ENCODE data around the gene CGB7.

The CGB7 gene

DNA sequence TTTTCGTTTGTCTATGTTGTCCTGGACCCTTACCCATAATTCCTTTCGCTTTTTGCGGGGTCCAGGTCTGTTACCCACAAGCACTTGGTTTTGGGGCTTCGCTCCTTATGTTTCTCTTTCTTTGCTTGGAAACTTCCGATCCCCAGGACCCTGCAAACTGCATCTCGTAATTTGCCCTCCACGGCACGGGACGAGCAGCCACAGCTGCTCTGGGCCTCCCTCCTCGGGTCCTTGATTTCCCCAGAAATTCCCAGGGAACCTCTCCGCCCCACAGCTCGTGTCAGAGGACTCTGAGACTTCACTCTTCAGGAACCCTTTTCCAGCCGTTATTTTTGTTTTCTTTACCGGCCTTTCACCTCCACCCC is 28.3 kb upstream of the CGB7 start:
- no peak for TF ChIP-seq GATA3 (IDR thresholded peaks at IDR 0.05; ENCODE audit: low read depth, low read length)
- TF ChIP-seq GATA2 (IDR thresholded peaks at IDR 0.05; ENCODE audit: low read depth, low read length) = no peak

DNA sequence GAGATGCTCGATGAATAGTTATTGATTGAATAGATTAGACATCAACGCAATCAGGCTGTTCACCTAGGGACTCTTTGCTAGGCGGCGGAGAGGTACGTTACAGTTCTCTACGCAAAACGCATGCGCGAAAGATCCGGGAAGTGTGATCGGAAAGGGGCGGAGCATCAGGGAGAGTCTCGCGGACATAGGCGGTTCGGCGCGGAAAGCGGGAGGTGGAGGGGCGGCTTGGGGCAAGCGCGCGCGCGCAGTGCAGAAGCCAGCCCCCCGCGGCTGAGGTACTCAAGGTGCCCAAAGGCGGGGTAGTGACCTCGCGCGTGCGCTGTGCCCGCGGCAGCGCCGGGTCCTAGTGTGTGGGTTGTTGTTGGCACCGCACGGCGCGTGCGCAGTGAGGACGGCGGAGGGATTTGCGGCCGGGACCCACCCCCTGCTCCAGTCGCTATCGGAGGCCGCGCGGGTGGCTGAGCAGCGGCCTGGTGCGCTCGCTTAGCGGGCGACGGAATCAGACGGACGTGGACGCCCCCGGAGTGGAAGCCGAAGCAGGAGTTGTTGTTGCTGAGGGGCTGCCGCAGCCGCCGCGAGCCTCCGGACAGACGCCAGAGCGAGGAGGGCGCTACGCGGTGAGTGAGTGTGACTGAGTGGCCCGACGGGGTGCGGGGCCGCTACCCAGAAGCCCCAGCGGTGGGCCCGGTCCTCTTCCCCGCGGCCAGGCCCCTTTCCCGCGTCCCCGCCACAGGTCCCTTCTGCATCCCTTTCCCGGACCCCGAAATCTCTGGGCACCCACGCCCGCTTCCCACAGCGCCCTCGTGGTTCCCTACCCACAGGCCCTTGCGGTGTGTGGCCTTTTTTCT is 27.7 kb upstream of the CGB7 start, which contains the start of gene SNRNP70:
Gene SNRNP70, plus strand, starts transcription at position 432 of the 848 bp plus-strand sequence. CDS start 964 bp downstream, outside the sequence.
- TF ChIP-seq GATA3 (IDR thresholded peaks at IDR 0.05; ENCODE audit: low read depth, low read length) = no peak
- TF ChIP-seq GATA2 (IDR thresholded peaks at IDR 0.05; ENCODE audit: low read depth, low read length) = no peak; the same call in 1 of the 2 replicates

DNA sequence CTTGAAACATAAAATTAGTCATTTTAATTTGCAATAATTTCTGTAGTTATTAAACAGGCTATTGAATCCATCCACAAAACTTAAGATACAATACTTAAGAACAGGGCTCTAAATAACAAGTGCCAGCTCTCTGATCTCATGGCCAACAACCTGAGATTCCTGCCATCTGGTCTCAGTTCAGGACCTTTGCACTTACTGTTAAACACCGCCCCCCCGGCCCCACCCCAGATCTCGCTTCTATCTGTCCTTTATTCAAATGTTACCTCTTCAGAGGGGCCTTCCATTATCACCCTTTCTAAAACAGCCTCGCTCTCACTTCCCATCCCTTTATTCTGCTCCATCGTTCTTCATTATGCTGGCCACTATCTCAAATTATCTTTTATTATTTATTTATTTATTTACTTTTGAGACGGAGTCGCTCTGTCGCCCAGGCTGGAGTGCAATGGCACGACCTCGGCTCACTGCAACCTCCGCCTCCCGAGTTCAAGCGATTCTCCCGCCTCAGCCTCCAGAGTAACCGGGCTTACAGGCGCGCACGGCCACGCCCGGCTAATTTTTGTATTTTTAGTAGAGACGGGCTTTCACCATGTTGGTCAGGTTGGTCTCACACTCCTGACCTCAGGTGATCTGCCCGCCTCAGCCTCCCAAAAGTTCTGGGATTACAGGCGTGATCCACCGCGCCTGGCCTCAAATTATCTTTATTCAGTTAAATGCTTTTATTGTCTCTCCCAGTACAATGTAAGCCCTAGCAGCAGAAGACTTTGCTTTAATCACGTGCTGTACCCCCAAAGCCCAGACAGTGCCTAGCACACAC is 26.9 kb upstream of the CGB7 start:
- TF ChIP-seq GATA2 (IDR thresholded peaks at IDR 0.05; ENCODE audit: low read depth, low read length) = peak; percentile 50; the same call in 1 of the 2 replicates
- TF ChIP-seq GATA3 (IDR thresholded peaks at IDR 0.05; ENCODE audit: low read depth, low read length) = no peak

DNA sequence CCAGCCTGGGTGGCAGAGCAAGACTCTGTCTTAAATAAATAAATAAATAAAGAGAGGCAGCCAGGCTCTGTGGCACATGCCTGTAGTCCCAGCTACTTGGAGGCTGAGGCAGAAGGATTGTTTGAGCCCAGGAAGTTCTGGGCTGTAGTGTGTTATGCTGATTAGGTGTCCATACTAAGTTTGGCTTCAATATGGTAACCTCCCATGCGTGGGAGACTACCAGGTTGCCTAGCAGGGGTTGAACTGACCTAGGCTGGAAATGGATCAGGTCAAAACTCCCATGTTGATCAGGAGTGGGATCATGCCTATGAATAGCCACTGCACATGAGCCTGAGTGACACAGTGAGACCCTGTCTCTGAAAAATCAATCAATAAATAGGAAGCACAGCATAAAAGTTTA is 23.7 kb upstream of the CGB7 start:
- TF ChIP-seq GATA3 (IDR thresholded peaks at IDR 0.05; ENCODE audit: low read depth, low read length) (no peak), GATA2 (IDR thresholded peaks at IDR 0.05; ENCODE audit: low read depth, low read length) (no peak)

DNA sequence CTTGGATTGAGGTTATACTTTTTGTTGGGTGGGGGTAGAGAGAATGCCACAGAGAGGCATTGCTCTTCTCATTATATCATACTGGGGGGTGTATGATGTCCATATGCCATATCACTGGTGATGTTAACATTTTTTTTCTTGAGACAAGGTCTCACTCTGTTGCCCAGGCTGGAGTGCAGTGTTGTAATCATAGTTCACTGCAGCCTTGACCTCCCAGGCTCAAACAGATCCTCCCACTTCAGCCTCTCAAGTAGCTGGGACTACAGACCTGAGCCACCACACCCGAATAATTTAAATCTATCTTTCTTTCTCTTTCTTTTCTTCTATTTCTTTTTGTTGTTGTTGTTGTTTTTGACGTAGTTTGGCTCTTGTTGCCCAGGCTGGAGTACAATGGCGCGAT is 22.8 kb upstream of the CGB7 start:
- TF ChIP-seq GATA3 (IDR thresholded peaks at IDR 0.05; ENCODE audit: low read depth, low read length) = no peak
- no peak for TF ChIP-seq GATA2 (IDR thresholded peaks at IDR 0.05; ENCODE audit: low read depth, low read length)

DNA sequence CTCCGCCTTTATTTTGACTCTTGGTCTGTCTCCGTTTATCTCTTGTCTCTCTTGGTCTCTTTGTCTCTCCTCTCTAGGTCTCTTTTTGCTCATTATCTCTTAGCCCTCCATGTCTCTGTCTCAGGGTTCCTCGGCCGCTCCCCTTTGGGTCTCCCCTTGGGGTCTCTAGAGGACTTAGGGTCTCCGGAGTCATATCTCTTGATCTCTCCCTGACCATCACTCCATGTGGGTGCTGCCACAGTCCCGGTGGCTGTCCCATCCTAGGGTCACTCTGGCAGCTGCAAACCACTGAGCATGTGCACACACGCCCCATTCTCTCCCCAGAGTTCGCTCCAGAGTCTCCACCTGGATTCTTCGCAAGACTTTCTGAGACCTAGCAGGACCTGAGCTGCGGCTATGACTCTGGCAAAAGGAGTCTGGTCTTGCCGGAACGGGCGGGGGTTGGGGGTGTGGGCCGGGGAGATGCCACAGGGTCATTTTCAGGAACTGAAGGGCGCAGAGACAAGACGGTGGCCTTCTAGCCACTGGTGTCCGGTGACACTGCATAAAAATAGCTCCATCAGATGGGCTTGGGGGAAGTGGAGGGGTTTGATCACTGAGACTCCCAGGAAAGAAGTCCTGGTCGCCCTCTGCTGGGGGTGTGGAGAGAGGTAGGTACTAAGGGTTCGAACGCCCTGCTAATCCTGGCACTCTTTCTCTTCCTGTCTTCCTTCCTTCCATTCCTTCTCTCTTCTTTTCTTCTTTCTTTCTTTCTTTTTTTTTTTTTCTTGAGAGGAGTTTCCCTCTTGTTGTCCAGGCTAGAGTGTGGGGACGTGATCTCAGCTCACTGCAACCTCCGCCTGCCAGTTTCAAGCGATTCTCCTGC is 16.2 kb upstream of the CGB7 start:
- TF ChIP-seq GATA3 (IDR thresholded peaks at IDR 0.05; ENCODE audit: low read depth, low read length) (no peak), GATA2 (IDR thresholded peaks at IDR 0.05; ENCODE audit: low read depth, low read length) (no peak)

DNA sequence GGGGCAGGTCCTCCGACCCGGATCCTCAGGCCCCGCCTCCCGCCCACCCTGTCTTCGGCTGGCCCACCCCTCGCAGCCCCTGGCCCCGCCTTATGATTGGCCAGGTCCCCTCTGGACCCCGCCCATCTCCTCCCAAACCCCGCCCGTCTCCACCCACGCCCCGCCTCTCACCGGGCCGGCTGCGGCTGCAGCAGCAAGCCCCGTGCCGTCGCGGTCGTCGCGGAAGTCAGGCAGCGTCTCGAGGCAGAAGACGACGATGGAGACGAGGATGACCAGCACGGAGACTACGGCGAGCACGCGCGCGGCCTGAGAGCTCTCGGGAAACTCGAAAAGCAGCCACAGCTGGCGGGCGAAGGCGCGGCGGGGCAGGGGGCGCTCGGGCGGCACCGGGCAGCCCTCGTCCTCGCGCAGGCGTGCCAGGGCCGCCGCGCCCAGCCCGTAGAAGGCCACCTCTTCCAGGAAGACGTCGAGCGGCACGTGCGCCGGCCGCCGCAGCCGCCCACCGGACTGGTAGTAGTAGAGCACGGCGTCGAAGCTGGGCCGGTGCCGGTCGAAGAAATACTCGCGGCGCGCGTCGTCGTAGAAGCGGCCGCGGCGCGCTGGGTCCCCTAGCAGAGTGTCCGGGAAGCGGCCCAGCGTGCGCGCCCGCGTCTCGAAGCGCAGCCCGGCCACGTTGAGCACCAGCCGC is 14.5 kb upstream of the CGB7 start:
- no peak for TF ChIP-seq GATA3 (IDR thresholded peaks at IDR 0.05; ENCODE audit: low read depth, low read length)
- no peak for TF ChIP-seq GATA2 (IDR thresholded peaks at IDR 0.05; ENCODE audit: low read depth, low read length)

DNA sequence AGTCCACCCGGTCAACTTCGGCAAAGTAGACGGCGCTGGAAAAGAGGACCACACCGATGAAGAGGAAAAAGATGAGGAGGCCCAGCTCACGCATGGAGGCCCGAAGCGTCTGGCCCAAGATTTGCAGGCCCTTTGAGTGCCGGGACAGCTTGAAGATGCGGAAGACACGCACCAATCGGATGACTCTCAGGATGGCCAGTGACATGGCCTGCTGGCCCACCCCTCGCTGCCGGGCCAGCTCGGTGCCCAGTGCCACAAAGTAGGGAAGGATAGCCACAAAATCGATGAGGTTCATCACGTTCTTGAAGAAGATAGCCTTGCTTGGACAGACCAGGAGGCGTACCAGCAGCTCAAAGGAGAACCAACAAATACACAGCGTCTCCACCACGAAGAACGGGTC is 12.9 kb upstream of the CGB7 start:
- TF ChIP-seq GATA2 (IDR thresholded peaks at IDR 0.05; ENCODE audit: low read depth, low read length) (no peak), GATA3 (IDR thresholded peaks at IDR 0.05; ENCODE audit: low read depth, low read length) (no peak)

DNA sequence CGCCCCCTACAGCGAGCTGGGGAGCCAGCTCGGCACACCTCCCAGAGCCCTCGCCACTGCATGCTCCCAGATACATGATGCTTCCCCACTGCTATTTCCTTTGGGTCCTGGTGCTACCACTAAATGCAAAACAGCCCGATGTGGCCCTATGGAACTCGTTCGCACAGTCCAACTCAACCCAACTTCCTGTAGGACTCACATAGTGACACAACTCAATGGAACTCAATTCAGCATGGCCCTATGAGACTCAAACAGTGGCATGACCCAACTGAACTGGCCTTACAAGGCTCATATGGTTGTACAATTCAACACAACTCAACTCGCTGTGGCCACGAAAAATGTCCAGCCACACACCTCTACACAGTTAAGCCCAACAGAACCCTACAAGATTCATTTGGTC is 11.5 kb upstream of the CGB7 start:
- TF ChIP-seq GATA2 (IDR thresholded peaks at IDR 0.05; ENCODE audit: low read depth, low read length) (no peak), GATA3 (IDR thresholded peaks at IDR 0.05; ENCODE audit: low read depth, low read length) (no peak)

DNA sequence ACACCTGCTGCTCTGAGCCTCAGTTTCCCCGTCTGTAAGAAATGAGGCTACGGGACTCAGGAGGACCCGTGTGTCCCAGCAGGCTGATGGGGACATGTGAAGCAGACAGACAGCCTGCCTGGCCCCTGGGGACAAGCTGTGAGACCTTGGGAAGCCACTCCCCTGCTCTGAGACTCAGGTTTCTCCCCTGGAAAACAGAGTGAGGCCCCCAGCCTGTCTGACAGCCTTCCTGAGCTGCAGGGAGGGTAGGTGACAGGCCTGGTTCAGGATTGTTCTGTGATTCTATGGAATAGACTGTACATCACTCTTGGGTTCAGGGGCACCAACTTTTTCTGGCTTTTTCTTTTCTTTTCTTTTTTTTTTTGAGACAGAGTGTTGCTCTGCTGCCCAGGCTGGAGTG is 10.0 kb upstream of the CGB7 start:
- TF ChIP-seq GATA3 (IDR thresholded peaks at IDR 0.05; ENCODE audit: low read depth, low read length) = no peak
- no peak for TF ChIP-seq GATA2 (IDR thresholded peaks at IDR 0.05; ENCODE audit: low read depth, low read length)

DNA sequence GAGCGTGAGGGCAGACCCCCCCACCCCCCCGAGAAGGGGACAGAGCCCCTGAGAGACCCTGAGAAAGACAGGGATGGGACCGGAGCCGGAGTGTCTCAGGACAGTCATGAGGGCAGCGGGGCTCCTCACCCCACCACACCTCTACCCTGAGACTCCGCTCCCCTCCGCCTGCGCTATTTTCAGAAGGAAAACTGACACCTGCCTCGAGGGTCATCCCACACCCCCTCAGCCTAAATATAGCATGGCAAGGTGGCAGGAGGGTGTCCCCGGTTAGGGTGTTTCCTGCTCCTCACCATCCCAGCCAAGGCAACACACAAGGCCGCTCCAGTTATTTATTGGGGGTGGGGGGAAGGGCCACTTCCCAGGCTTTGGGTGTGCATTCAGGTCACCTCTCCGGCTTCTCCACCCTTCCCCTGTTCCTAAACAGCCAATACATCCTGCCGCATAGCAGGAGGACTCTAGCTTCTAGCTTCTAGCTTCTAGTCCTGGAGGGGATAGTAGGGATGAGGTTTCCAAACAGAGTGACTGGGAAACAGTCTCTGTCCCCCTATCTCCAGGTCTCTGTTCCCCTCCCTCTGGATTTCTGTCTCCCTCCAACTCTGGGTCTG is 8.5 kb upstream of the CGB7 start:
- no peak for TF ChIP-seq GATA3 (IDR thresholded peaks at IDR 0.05; ENCODE audit: low read depth, low read length)
- no peak for TF ChIP-seq GATA2 (IDR thresholded peaks at IDR 0.05; ENCODE audit: low read depth, low read length)

DNA sequence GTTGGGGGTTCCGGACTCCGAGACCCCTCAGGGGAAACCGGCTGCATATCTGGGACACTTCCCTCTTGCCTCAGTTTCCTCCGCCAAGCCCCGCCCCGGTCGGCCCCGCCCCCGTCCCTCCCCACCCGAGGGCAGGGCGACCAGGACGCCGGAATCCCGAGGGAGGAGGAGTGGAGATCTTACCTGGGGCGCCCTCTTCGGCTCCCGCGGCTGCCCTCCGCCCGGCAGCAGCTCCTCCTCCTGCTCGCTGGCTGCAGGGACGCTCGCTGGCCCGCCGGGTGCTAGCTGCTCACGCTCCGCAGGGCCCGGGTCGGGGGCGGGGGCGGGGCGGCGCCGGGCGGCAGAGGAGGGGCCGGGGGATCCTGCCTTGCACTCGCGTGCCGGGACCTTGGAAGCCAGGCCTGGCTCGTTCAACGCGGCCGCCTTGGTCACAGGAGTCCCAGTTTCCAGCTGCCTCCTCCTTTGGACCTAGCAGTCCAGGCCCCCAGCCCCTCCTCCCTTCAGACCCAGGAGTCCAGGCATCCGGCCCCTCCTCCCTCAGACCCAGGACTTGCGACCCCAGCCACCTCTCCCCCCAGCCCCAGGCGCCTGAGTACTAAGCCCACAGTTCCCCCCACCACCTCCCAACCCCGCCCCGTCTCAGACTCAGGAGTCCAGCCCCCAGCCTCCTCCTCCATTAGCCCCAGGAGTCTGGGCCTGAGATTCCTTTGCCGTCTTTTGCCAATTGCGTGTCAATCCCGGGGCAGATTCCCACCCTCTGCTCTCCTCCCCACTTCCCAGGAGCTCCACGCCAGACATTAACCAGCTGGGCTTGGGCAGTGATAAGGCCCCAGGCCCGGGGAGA is 7.4 kb upstream of the CGB7 start, which contains the start of gene NTF4:
Gene NTF4, minus strand, starts transcription at position 51 of the 844 bp plus-strand sequence. CDS start 2,821 bp downstream, outside the sequence.
- TF ChIP-seq GATA3 (IDR thresholded peaks at IDR 0.05; ENCODE audit: low read depth, low read length) = no peak
- TF ChIP-seq GATA2 (IDR thresholded peaks at IDR 0.05; ENCODE audit: low read depth, low read length) = no peak

Measured in SH-SY5Y (cell line).